Subcutaneous abdominal adipose tissue (tissue), 5 donors: ENCODE data around the gene LILRB5.
A peak's percentile ranks its signal among the peaks of the same experiment; 100 is the strongest.
"Not testable (repeated sequence)": the region's sequence is repeated elsewhere in the genome, so short reads cannot be mapped to it uniquely, and the experiment has no call there.

ENCODE experiments used
- H3K27ac ChIP-seq: one replicate; pipeline ENCODE4 v1.7.0; 2013; ENCODE audit warnings: low read depth, mild to moderate bottlenecking, inconsistent platforms, low read length, moderate library complexity
- H3K27me3 ChIP-seq, 5 donors: one replicate each; pipeline ENCODE4 v1.7.0; 2013; ENCODE audit warnings: low read length in 5 of 5, inconsistent platforms in 1 of 5; ENCODE audit not compliant: control insufficient read depth in 5 of 5, insufficient read depth in 4 of 5
- H3K36me3 ChIP-seq, 5 donors: one replicate each; pipeline ENCODE4 v1.7.0; 2013; ENCODE audit warnings: low read length in 5 of 5; ENCODE audit not compliant: control insufficient read depth in 5 of 5, insufficient read depth in 5 of 5
- H3K4me1 ChIP-seq, 5 donors: one replicate each; pipeline ENCODE4 v1.7.0; 2013; ENCODE audit warnings: low read length in 5 of 5, mild to moderate bottlenecking in 3 of 5, moderate library complexity in 1 of 5; ENCODE audit not compliant: control insufficient read depth in 5 of 5, insufficient read depth in 5 of 5
- H3K4me3 ChIP-seq, 5 donors: one replicate each; pipeline ENCODE4 v1.7.0; 2013; ENCODE audit warnings: low read length in 5 of 5, low read depth in 1 of 5
- H3K9ac ChIP-seq, 5 donors: one replicate each; pipeline ENCODE4 v1.7.0; 2013; ENCODE audit warnings: low read length in 5 of 5, mild to moderate bottlenecking in 4 of 5, moderate library complexity in 3 of 5
- H3K9me3 ChIP-seq, 5 donors: one replicate each; pipeline ENCODE4 v1.7.0; 2013; ENCODE audit warnings: low read length in 5 of 5; ENCODE audit not compliant: control insufficient read depth in 5 of 5
- donor health status: healthy.
- donor health status: healthy.
- donor health status: healthy.
- donor health status: healthy.
- donor health status: healthy.

The LILRB5 gene

GRCh38 chr19:54257116-54257480, at the start of gene LILRB5:
Gene LILRB5, minus strand, starts transcription at chr19:54257273. Its CDS starts 80 bp downstream, at chr19:54257193.
- Histone ChIP-seq H3K9me3 (no peaks in the 10 kb centered on the region), H3K27ac (peak within 1 kb of the TSS; percentile 23), H3K9ac (peak within 1 kb of the TSS in 4 of 5 donors; percentile 10 to 66 (median 41)), H3K4me1 (peaks cover 0 to 16% (median 0%) of the 10 kb centered on the region in 5 donors), H3K36me3 (peaks cover 0 to 5% (median 0%) of the 10 kb centered on the region in 5 donors), H3K4me3 (peak within 1 kb of the TSS; percentile 38 to 63 (median 51)), H3K27me3 (peaks cover 20 to 39% (median 20%) of the 10 kb centered on the region in 5 donors)

GRCh38 chr19:54305141-54305540, 48.1 kb upstream of the LILRB5 start:
- peaks cover 0 to 9% (median 2%) of the 10 kb centered on the region in 5 donors for H3K27me3 ChIP-seq
- H3K27ac ChIP-seq = no peak overlapping the region
- no peaks in the 10 kb centered on the region for H3K36me3 ChIP-seq
- no peaks in the 10 kb centered on the region for H3K9me3 ChIP-seq
- H3K4me1 ChIP-seq = peaks cover 0 to 10% (median 0%) of the 10 kb centered on the region in 5 donors
- H3K4me3 ChIP-seq = no peak overlapping the region
- no peak overlapping the region for H3K9ac ChIP-seq

- H3K36me3 ChIP-seq = no peaks in the 10 kb centered on the region
- no peaks in the 10 kb centered on the region for H3K9me3 ChIP-seq
- H3K9ac ChIP-seq = no peak overlapping the region
- H3K27ac ChIP-seq = no peak overlapping the region
- peaks cover 0 to 7% (median 0%) of the 10 kb centered on the region in 5 donors for H3K4me1 ChIP-seq
- H3K27me3 ChIP-seq = peaks cover 0 to 13% (median 6%) of the 10 kb centered on the region in 5 donors
- no peak overlapping the region for H3K4me3 ChIP-seq
These were observed 45.2 kb upstream of the LILRB5 start for GRCh38 chr19:54302257-54302656.

GRCh38 chr19:54299515-54299914, 42.4 kb upstream of the LILRB5 start:
- Histone ChIP-seq H3K9me3 (no peaks in the 10 kb centered on the region), H3K4me1 (peaks cover 0 to 7% (median 0%) of the 10 kb centered on the region in 5 donors), H3K36me3 (no peaks in the 10 kb centered on the region), H3K27ac (no peak overlapping the region), H3K4me3 (no peak overlapping the region), H3K27me3 (peaks cover 0 to 7% (median 4%) of the 10 kb centered on the region in 5 donors), H3K9ac (no peak overlapping the region)

- H3K4me1 ChIP-seq = peaks cover 0 to 4% (median 0%) of the 10 kb centered on the region in 5 donors
- H3K9ac ChIP-seq = no peak overlapping the region
- peaks cover under 1 to 11% (median 4%) of the 10 kb centered on the region in 5 donors for H3K27me3 ChIP-seq
- H3K4me3 ChIP-seq = no peak overlapping the region
- peaks cover 0 to 2% (median 0%) of the 10 kb centered on the region in 5 donors for H3K9me3 ChIP-seq
- H3K36me3 ChIP-seq = no peaks in the 10 kb centered on the region
- H3K27ac ChIP-seq = no peak overlapping the region
These were observed 42.0 kb upstream of the LILRB5 start for GRCh38 chr19:54299126-54299498.

- H3K9ac ChIP-seq = no peak overlapping the region
- no peak overlapping the region for H3K4me3 ChIP-seq
- H3K36me3 ChIP-seq = no peaks in the 10 kb centered on the region
- H3K9me3 ChIP-seq = peaks cover 0 to 8% (median 0%) of the 10 kb centered on the region in 5 donors
- no peak overlapping the region for H3K27ac ChIP-seq
- peaks cover 4 to 15% (median 10%) of the 10 kb centered on the region in 5 donors for H3K27me3 ChIP-seq
- H3K4me1 ChIP-seq = peaks cover 0 to 4% (median 0%) of the 10 kb centered on the region in 5 donors
These were observed 41.5 kb upstream of the LILRB5 start for GRCh38 chr19:54298357-54299125.

- Histone ChIP-seq H3K9me3 (peaks cover 0 to 10% (median 0%) of the 10 kb centered on the region in 5 donors), H3K27me3 (peaks cover 4 to 15% (median 10%) of the 10 kb centered on the region in 5 donors), H3K4me3 (no peak overlapping the region)
These were observed 40.8 kb upstream of the LILRB5 start for GRCh38 chr19:54297759-54298305.

GRCh38 chr19:54294539-54294938, 37.5 kb upstream of the LILRB5 start:
- no peak overlapping the region for H3K4me3 ChIP-seq
- no peak overlapping the region for H3K27ac ChIP-seq
- H3K9ac ChIP-seq = no peak overlapping the region
- peaks cover 0 to 10% (median 0%) of the 10 kb centered on the region in 5 donors for H3K9me3 ChIP-seq
- H3K27me3 ChIP-seq = peaks cover 4 to 15% (median 10%) of the 10 kb centered on the region in 5 donors
- H3K36me3 ChIP-seq = no peaks in the 10 kb centered on the region
- H3K4me1 ChIP-seq = no peaks in the 10 kb centered on the region

More at GRCh38 chr19:54297759-54298305, 40.8 kb upstream of the LILRB5 start:
- Histone ChIP-seq H3K4me1 (peaks cover 0 to 4% (median 0%) of the 10 kb centered on the region in 5 donors), H3K27ac (no peak overlapping the region), H3K9ac (no peak overlapping the region), H3K36me3 (no peaks in the 10 kb centered on the region)

GRCh38 chr19:54289160-54289559, 32.1 kb upstream of the LILRB5 start:
- not testable (repeated sequence) for H3K9me3 ChIP-seq

GRCh38 chr19:54287456-54287855, 30.4 kb upstream of the LILRB5 start:
- Histone ChIP-seq H3K4me3 (no peak overlapping the region), H3K27me3 (peaks cover 0 to 8% (median 0%) of the 10 kb centered on the region in 5 donors), H3K27ac (no peak overlapping the region), H3K4me1 (peaks cover 0 to 8% (median 0%) of the 10 kb centered on the region in 5 donors), H3K36me3 (no peaks in the 10 kb centered on the region), H3K9ac (no peak overlapping the region), H3K9me3 (no peaks in the 10 kb centered on the region)

More at GRCh38 chr19:54289160-54289559, 32.1 kb upstream of the LILRB5 start:
- H3K27ac ChIP-seq, H3K36me3 ChIP-seq, H3K27me3 ChIP-seq, H3K4me1 ChIP-seq, H3K9ac ChIP-seq, H3K4me3 ChIP-seq: not testable (repeated sequence)
